NCI-H146 (cell line): ENCODE data around the gene ZMYND15.

Source experiments
- DNase-seq: peaks from one replicate; lab custom pipeline; 2025; lab: John Stamatoyannopoulos, UW

Gene ZMYND15

GRCh38 chr17:4742629-4743028 lies 3.0 kb downstream of the ZMYND15 start:
- no peak for DNase-seq

GRCh38 chr17:4743216-4743615 lies 3.6 kb downstream of the ZMYND15 start:
- no peak for DNase-seq

DNA sequence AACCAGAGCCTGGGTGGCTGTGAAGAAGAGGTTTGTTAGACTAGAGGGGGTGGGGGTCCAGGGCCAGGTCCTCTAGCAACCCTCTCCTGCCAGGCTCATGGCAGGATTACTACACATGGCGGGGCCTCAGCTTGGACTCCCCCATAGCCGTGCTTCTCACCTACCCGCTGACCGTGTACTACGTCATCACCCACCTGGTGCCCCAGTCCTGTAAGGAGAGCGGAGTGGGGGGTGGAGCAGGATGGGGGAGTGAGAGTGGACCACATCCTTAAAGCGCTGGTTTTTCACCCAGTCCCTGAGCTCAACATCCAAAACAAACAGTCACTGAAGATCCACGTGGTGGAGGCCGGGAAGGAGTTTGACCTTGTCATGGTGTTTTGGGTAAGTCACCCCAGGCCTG lies 4.3 kb downstream of the ZMYND15 start:
- DNase-seq: no peak

GRCh38 chr17:4744999-4745969 lies 5.7 kb downstream of the ZMYND15 start:
- DNase-seq: peak; percentile 16

- DNase-seq: no peak
Observed at GRCh38 chr17:4747847-4748246, 8.2 kb downstream of the ZMYND15 start.

- no peak for DNase-seq
Observed at GRCh38 chr17:4748686-4749085, 9.1 kb downstream of the ZMYND15 start.

GRCh38 chr17:4750606-4751005 lies 11.0 kb downstream of the ZMYND15 start:
- no peak for DNase-seq

DNA sequence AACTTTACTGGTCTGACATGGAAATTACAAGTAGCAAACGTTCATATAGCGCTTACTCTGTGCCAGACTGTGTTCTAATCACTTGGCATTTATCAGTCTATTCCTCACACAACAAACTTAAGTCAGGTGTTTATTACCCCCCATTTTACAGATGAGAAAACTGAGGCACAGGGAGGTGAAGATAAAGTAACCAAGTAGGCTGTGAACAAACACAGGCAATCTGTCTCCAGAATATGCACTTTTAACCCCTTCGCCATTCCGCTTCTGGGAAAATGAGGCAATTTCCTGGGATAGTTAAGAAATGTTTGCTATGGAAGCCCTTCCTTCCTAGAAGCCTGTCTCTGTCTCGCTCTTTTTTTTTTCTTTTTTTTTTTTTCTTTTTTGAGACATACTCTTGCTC lies 12.3 kb downstream of the ZMYND15 start:
- no peak for DNase-seq

GRCh38 chr17:4753392-4753791 lies 13.8 kb downstream of the ZMYND15 start:
- no peak for DNase-seq

GRCh38 chr17:4759776-4760236 lies 20.2 kb downstream of the ZMYND15 start:
- DNase-seq: no peak

- no peak for DNase-seq
Observed at GRCh38 chr17:4764595-4764994, 25.0 kb downstream of the ZMYND15 start.

GRCh38 chr17:4766201-4766600 lies 26.6 kb downstream of the ZMYND15 start:
- no peak for DNase-seq

DNA sequence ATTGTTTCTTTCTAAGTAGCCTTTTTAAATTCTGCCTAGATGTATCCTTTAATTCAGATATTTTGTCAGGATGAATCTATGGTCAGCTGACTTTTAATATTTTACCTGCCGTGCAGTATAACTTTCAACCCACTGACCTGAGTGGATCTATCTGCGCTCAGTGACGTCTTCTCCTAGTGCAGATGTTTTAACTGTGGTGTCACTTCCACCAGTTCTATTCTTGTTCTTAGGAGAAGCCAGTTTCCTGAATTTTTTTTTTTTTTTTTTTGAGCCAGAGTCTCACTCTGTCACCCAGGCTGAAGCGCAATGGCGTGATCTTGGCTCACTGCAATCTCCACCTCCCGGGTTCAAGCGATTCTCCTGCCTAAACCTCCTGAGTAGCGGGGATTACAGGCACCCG lies 27.1 kb downstream of the ZMYND15 start:
- no peak for DNase-seq

- no peak for DNase-seq
Observed at GRCh38 chr17:4768298-4768697, 28.7 kb downstream of the ZMYND15 start.

- DNase-seq: no peak
Observed at GRCh38 chr17:4769628-4770027, 30.0 kb downstream of the ZMYND15 start.

DNA sequence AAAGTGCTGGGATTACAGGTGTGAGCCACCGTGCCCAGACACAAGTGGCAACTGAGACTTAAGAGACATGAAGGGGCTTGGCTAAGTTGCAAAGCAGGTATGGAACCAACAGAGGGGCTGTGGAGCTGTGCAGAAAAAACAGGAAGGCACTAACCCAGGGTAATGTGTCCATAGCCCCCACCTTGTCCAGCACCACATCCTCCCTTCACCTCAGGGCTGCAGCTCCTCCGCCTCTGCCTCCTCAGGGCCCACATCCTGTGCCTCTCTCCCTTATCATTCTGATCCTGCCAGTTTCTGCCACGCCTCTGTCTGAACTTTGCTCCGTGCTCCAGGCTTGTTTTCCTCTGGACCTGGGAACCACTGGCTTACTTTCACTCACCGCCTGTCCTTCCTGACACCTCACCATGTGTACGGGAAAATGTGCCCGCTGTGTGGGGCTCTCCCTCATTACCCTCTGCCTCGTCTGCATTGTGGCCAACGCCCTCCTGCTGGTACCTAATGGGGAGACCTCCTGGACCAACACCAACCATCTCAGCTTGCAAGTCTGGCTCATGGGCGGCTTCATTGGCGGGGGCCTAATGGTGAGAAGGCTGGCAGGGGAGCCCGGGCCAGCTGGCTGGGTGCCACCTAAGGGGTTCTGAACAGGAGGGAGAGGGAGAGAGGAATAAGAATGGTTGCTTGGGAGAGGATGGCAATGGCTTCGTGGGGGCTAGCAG lies 32.0 kb downstream of the ZMYND15 start, which contains the start of gene TM4SF5:
Gene TM4SF5 (plus strand): TSS at position 368 of the 716 bp plus-strand sequence. CDS start 37 bp downstream, at position 405.
- DNase-seq: peak; percentile 60

- DNase-seq: peak; percentile 52
Observed at GRCh38 chr17:4772235-4772613, 32.6 kb downstream of the ZMYND15 start.

DNA sequence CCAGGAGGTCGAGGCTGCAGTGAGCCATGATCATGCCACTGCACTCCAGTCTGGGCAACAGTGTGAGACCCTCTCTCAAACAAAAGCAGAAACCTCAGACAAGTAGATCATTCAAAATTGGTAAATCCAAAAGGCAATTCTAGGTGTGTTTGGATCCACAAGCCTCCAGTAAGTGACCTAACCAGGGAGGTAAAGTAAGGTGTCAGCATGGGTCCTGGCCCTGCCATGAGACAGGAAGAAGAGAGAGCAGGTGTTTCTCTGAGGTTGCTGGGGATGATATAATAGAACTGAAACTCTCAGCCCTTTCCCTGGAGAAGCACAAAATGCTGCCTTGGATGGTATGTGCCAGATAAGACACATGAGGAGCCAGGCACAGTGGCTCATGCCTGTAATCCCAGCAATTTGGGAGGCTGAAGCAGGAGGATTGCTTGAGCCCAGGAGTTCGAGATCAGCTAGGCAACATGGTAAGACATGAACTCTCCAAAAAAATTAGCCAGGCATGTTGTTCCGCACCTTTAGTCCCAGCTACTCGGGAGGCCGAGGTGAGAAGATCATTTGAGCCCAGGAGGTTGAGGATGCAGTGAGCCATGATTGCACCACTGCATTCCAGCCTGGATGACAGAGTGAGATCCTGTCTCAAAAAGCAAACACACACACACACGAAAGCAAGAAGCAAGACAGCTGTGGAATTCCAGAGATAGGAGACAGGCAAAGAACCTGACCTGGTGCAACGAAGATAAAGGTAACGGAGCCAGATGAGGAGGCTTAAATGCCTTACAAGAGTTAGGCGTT lies 38.5 kb downstream of the ZMYND15 start:
- DNase-seq: peak; percentile 32

- no peak for DNase-seq
Observed at GRCh38 chr17:4780325-4780955, 40.8 kb downstream of the ZMYND15 start.

- DNase-seq: no peak
Observed at GRCh38 chr17:4782652-4783051, 43.0 kb downstream of the ZMYND15 start.

DNA sequence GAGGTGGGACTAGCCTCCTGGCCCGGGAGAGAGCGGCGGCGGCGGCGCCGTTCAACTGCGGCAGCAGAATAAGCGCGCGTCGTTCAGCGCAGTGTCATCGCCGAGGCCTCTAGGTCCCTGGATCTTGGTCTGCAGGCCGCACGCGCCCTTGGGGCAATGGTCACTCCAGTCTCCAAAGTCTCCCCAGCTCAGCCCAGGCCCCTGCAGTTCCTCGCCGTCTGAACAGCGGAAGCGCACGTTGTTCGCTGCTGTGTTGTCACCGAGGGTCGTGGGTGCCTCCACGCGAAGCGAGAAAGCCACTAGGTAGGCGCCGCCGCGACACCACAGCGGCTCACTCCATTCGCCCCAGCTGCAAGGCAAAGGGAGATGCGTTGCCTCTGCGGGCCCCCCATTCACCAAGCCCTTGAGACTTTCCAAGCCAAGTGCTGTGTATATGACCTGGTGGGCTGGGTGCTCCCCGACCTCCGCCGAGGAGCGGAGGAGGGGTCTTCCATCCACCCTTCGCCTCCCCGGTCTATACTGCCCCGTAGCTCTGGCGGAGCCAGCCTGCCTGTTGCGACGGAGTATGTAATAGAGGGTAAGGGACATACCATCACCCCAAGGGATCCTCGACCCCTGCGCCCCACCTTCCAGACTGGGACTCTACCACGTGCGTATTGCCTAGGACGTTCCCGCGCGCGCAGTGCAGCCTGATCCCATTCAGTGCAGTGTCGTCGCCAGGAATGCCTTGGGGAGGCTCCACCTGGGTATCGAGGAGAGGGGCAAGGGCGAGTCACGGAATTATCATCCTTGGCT lies 45.9 kb downstream of the ZMYND15 start:
- no peak for DNase-seq
